Astrocyte (in vitro differentiated cells and primary cell): ENCODE data around the gene ABCC10. TPM values are rescaled to one million over a fixed set of nuclear protein-coding genes. Genes with fewer than 3 reads are reported as not detected.
A peak's percentile ranks its signal among the peaks of the same experiment; 100 is the strongest.

Experiments
- DNase-seq: peaks from one replicate; pipeline ENCODE4 v3.0.0-alpha.2; 2010; ENCODE audit warnings: low read depth
- FAIRE-seq: peaks from 2 replicates; lab custom pipeline; 2011; peaks lifted over from hg19 to GRCh38; lab: Jason Lieb, UNC
- H2AFZ ChIP-seq: 2 replicates; pipeline ENCODE4 v1.6.0; 2012; ENCODE audit warnings: low read depth, low read length, inconsistent platforms
- H3K27ac ChIP-seq: 2 replicates; pipeline ENCODE4 v1.5.1; 2011; ENCODE audit warnings: low read depth, low read length, inconsistent platforms
- H3K27me3 ChIP-seq: 2 replicates; pipeline ENCODE4 v1.6.0; 2011; ENCODE audit warnings: low read length, inconsistent platforms; ENCODE audit not compliant: insufficient read depth
- H3K36me3 ChIP-seq: 2 replicates; pipeline ENCODE4 v1.5.1; 2011; ENCODE audit warnings: low read length, inconsistent platforms; ENCODE audit not compliant: insufficient read depth
- H3K4me1 ChIP-seq: 2 replicates; pipeline ENCODE4 v1.5.1; 2011; ENCODE audit warnings: low read length, inconsistent platforms; ENCODE audit not compliant: insufficient read depth
- H3K4me2 ChIP-seq: 2 replicates; pipeline ENCODE4 v1.6.0; 2012; ENCODE audit warnings: low read length, inconsistent platforms
- H3K4me3 ChIP-seq: 2 replicates; pipeline ENCODE4 v1.5.1; 2011; ENCODE audit warnings: low read depth, mild to moderate bottlenecking, low read length, inconsistent platforms; ENCODE audit not compliant: insufficient read depth
- H3K79me2 ChIP-seq: 2 replicates; pipeline ENCODE4 v1.6.0; 2012; ENCODE audit warnings: mild to moderate bottlenecking, low read length, inconsistent platforms; ENCODE audit not compliant: insufficient read depth
- H3K9ac ChIP-seq: 2 replicates; pipeline ENCODE4 v1.6.0; 2012; ENCODE audit warnings: mild to moderate bottlenecking, low read length, inconsistent platforms
- H3K9me3 ChIP-seq: 2 replicates; pipeline ENCODE4 v1.5.1; 2012; ENCODE audit warnings: low read depth, mild to moderate bottlenecking, low read length, inconsistent platforms; ENCODE audit not compliant: insufficient read depth
- H4K20me1 ChIP-seq: 2 replicates; pipeline ENCODE4 v1.6.0; 2012; ENCODE audit warnings: low read length, inconsistent platforms; ENCODE audit not compliant: insufficient read depth
- H3K27ac Mint-ChIP-seq: one replicate; pipeline ENCODE4 v1.8.0; 2021; ENCODE audit warnings: mild to moderate bottlenecking, mixed read lengths; ENCODE audit not compliant: unreplicated experiment
- H3K27me3 Mint-ChIP-seq: one replicate; pipeline ENCODE4 v1.8.0; 2021; ENCODE audit warnings: low read depth, mixed read lengths; ENCODE audit not compliant: unreplicated experiment
- H3K36me3 Mint-ChIP-seq: one replicate; pipeline ENCODE4 v1.8.0; 2021; ENCODE audit warnings: low read depth, mixed read lengths; ENCODE audit not compliant: unreplicated experiment
- H3K4me1 Mint-ChIP-seq: one replicate; pipeline ENCODE4 v1.8.0; 2021; ENCODE audit warnings: low read depth, mixed read lengths; ENCODE audit not compliant: unreplicated experiment
- H3K4me3 Mint-ChIP-seq: one replicate; pipeline ENCODE4 v1.8.0; 2021; ENCODE audit warnings: mild to moderate bottlenecking, moderate library complexity, mixed read lengths; ENCODE audit not compliant: unreplicated experiment
- H3K9me3 Mint-ChIP-seq: one replicate; pipeline ENCODE4 v1.8.0; 2021; ENCODE audit warnings: mild to moderate bottlenecking, mixed read lengths; ENCODE audit not compliant: unreplicated experiment
- EZH2 ChIP-seq: IDR thresholded peaks from 2 replicates; pipeline ENCODE4 v1.6.1; 2012; ENCODE audit warnings: mild to moderate bottlenecking, low read length, inconsistent platforms; ENCODE audit not compliant: insufficient read depth
- total RNA-seq: library from RNA; stranded (reverse); gene quantifications from 2 replicates; pipeline ENCODE4 v1.2.1, GENCODE V29; 2021
- TF ChIP-seq, protein P1 (sequence below): IDR thresholded peaks from 2 replicates; pipeline ENCODE4 v1.5.1; 2011; ENCODE audit warnings: low read depth, mild to moderate bottlenecking, inconsistent platforms, low read length, moderate library complexity; ENCODE audit not compliant: insufficient read depth

The ABCC10 gene
- total RNA-seq, 1 donor from 2014 or later: 37.2 TPM

DNA sequence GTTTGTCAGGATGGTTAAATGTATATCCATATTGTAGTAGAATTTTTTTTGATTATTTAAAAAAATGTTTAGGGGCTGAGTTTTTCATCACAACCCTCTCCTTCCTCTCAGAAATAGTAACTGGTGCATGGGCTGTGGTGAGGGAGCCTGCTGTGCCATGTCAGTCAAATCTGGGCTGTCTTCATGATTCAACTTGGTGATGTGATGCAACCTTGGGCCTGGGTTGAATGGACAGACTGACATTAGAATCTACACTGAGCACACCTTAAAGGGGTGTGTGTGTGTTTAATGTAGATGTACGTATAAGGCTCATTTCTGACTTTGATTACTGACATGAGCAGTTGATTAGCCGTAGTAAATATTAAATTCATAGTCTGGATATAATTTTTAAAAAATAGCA, 53.7 kb downstream of the ABCC10 start:
- Histone ChIP-seq H2AFZ (no peak overlapping the region), H3K4me1 (peaks cover 13% of the 10 kb centered on the region), H3K79me2 (peaks cover 66% of the 10 kb centered on the region), H3K27me3 (no peaks in the 10 kb centered on the region), H3K36me3 (no peaks in the 10 kb centered on the region), H4K20me1 (peaks cover 37% of the 10 kb centered on the region), H3K9ac (no peak overlapping the region), H3K4me2 (no peak overlapping the region), H3K4me3 (no peak overlapping the region), H3K9me3 (no peaks in the 10 kb centered on the region), H3K27ac (no peak overlapping the region)
- no peaks in the 10 kb centered on the region for H3K27me3 Mint-ChIP-seq
- no peaks in the 10 kb centered on the region for H3K9me3 Mint-ChIP-seq
- H3K36me3 Mint-ChIP-seq: peaks cover 2% of the 10 kb centered on the region
- TF ChIP-seq, protein P1, sequence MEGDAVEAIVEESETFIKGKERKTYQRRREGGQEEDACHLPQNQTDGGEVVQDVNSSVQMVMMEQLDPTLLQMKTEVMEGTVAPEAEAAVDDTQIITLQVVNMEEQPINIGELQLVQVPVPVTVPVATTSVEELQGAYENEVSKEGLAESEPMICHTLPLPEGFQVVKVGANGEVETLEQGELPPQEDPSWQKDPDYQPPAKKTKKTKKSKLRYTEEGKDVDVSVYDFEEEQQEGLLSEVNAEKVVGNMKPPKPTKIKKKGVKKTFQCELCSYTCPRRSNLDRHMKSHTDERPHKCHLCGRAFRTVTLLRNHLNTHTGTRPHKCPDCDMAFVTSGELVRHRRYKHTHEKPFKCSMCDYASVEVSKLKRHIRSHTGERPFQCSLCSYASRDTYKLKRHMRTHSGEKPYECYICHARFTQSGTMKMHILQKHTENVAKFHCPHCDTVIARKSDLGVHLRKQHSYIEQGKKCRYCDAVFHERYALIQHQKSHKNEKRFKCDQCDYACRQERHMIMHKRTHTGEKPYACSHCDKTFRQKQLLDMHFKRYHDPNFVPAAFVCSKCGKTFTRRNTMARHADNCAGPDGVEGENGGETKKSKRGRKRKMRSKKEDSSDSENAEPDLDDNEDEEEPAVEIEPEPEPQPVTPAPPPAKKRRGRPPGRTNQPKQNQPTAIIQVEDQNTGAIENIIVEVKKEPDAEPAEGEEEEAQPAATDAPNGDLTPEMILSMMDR: no peak
- no peak for TF ChIP-seq EZH2
- peaks cover 20% of the 10 kb centered on the region for H3K4me1 Mint-ChIP-seq
- peak overlapping the region; percentile 44 for H3K27ac Mint-ChIP-seq
- no peak for FAIRE-seq
- DNase-seq: no peak
- H3K4me3 Mint-ChIP-seq: no peak overlapping the region

DNA sequence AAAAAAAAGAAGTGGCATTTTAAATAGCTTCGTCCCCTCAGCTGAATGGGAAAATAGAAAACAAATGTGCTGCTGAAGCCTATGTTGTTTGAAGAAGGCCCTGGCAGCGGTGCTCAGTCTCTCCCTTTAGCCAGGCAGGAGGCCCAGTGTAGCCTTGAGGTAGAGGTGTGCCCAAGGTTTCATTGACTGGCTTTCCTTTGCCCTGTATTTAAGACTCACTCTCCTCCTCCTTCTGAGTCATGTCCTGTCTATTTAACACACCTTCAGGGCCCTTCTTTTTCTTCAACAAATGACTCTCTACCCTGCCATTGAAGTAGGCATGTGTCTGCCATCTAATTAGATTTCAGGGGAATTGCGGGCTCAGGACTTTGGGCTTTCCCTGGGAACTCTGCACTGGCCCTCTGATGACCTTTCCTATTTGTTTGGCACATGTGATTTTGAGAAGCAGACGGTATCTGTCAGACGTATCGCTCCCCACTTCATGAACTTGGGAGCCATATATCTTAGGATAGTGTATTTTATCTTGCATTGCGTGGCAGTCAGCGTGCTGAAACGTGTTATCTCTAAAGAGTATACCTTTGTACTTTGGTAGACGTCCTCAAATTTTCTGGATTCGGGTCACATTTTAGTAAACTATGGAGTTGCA, 54.4 kb downstream of the ABCC10 start:
- Mint-ChIP-seq H3K4me1 (peaks cover 20% of the 10 kb centered on the region), H3K36me3 (peaks cover 5% of the 10 kb centered on the region), H3K27ac (peak overlapping the region; percentile 88), H3K9me3 (no peaks in the 10 kb centered on the region), H3K27me3 (no peaks in the 10 kb centered on the region), H3K4me3 (no peak overlapping the region)
- peaks cover 69% of the 10 kb centered on the region for H3K79me2 ChIP-seq
- DNase-seq: no peak
- no peaks in the 10 kb centered on the region for H3K36me3 ChIP-seq
- no peaks in the 10 kb centered on the region for H3K9me3 ChIP-seq
- peaks cover 13% of the 10 kb centered on the region for H3K4me1 ChIP-seq
- H3K4me3 ChIP-seq: no peak overlapping the region
- peaks cover 42% of the 10 kb centered on the region for H4K20me1 ChIP-seq
- H2AFZ ChIP-seq: no peak overlapping the region
- no peak for FAIRE-seq
- no peak for TF ChIP-seq EZH2
- TF ChIP-seq, protein P1: no peak
- H3K4me2 ChIP-seq: no peak overlapping the region
- no peak overlapping the region for H3K9ac ChIP-seq
- no peaks in the 10 kb centered on the region for H3K27me3 ChIP-seq
- no peak overlapping the region for H3K27ac ChIP-seq

DNA sequence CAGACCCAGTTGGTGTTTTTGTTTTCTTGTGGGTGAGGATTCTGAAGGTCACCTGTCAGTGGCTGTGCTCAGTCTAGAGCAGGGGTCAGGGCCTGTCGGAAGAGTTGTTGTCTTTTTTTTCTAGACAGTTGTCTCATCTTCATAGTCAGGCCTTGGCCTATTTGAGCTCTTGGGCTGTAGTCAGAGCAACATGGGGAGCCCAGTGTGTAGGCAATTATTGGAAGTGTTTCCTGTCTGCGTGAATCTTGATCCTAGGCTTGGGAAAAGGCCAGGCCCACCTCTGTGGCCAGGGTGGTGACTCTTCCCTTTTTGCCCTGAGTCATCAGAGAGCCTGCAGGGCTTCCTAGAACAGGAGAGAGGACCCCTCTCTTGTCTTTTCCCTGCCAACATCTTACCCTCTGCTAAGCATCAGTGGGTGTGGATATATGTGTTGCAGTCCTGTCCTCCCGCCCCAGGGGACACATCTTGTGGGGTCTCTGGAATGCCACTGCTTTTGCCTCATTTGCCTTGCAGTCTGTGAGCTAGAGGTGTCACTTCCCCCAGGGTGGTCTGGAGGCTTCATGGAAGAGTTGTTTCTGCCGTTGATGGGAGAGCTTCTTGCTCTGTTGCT, 61.4 kb downstream of the ABCC10 start:
- Mint-ChIP-seq H3K27me3 (no peaks in the 10 kb centered on the region), H3K27ac (no peak overlapping the region), H3K9me3 (no peaks in the 10 kb centered on the region), H3K36me3 (peaks cover 5% of the 10 kb centered on the region), H3K4me1 (peaks cover 16% of the 10 kb centered on the region), H3K4me3 (peak overlapping the region; percentile 9)
- no peaks in the 10 kb centered on the region for H3K36me3 ChIP-seq
- no peaks in the 10 kb centered on the region for H3K9me3 ChIP-seq
- no peak overlapping the region for H3K4me2 ChIP-seq
- no peaks in the 10 kb centered on the region for H3K27me3 ChIP-seq
- H2AFZ ChIP-seq: no peak overlapping the region
- TF ChIP-seq, protein P1: no peak
- no peak for TF ChIP-seq EZH2
- H3K27ac ChIP-seq: no peak overlapping the region
- H3K4me3 ChIP-seq: no peak overlapping the region
- peaks cover 23% of the 10 kb centered on the region for H3K4me1 ChIP-seq
- peaks cover 51% of the 10 kb centered on the region for H4K20me1 ChIP-seq
- no peak overlapping the region for H3K9ac ChIP-seq
- H3K79me2 ChIP-seq: peaks cover 40% of the 10 kb centered on the region
- FAIRE-seq (no peak), DNase-seq (peak; percentile 9)
